NCI-H1105 treated with DMSO at 0.1 percent for 48 hours (cell line): Measurements from ENCODE around the gene UQCRHL.

Experiments
- DNase-seq: peaks from one replicate; lab custom pipeline; 2025; lab: John Stamatoyannopoulos, UW

Gene UQCRHL

DNA sequence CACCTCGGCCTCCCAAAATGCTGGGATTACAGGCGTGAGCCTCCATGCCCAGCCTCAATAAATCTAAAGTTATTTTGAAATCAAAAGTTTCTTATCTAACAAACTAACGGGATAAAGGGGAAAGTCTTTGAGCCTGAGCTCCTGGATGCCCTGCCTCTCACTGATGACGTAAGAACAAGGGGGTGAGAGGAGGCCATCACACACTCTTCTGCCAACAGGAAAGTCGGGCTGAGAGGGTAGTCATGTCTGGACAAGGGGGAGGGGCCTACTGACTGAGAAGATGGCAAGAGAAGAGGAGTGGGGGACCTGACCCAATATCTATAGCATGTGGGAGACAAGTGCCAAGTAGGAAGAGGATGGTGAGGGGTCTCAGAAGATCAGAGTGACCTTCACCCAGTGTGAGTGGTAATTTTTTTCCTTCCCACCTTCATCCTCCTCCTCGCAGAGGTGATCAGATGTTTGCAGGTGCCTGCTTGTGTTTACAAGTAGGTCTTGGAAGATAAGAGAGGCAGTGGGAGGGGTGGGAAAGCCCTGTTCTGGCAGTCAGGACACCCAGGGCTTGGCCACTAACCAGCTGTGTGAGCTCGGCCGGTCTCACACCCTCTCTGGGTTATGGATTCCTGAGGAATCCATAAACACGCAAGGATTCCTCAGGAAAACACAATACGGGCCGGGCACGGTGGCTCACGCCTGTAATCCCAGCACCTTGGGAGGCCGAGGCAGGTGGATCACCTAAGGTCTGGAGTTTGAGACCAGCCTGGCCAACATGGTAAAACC, 9.6 kb downstream of the UQCRHL start:
- DNase-seq: no peak

DNA sequence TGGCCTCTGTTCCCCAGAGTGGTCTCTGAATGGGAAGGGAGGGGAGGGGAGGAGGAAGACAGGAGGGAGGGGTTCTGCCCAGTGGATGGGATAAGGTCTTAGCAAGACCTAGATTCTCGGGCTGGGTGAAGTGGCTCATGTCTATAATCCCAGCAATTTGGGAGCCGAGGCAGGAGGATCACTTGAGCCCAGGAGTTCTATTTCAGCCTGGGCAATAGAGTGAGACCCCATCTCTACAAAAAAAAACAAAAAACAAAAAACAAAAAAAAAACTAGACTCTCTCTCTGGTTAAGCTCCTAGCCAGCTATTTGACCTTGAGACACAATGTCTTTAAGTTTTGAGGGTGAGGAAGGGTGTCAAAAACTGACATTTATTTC, 11.4 kb downstream of the UQCRHL start:
- no peak for DNase-seq

GRCh38 chr1:15788624-15789301, 18.7 kb downstream of the UQCRHL start:
- DNase-seq: no peak

- DNase-seq: no peak
These were observed 20.9 kb downstream of the UQCRHL start for GRCh38 chr1:15786581-15786980.

DNA sequence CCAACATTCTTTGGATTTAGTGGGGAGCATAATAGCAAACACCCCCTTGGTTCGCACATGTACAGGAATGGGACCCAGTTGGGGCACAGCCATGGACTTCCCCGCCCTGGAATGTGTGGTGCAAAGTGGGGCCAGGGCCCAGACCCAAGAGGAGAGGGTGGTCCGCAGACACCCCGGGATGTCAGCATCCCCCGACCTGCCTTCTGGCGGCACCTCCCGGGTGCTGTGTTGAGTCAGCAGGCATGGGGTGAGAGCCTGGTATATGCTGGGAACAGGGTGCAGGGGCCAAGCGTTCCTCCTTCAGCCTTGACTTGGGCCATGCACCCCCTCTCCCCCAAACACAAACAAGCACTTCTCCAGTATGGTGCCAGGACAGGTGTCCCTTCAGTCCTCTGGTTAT, 21.8 kb downstream of the UQCRHL start:
- no peak for DNase-seq

GRCh38 chr1:15777909-15778707, 29.3 kb downstream of the UQCRHL start:
- no peak for DNase-seq

GRCh38 chr1:15775706-15776105, 31.7 kb downstream of the UQCRHL start:
- DNase-seq: no peak

GRCh38 chr1:15771836-15772515, 35.5 kb downstream of the UQCRHL start:
- no peak for DNase-seq

GRCh38 chr1:15770313-15770962, 37.0 kb downstream of the UQCRHL start:
- no peak for DNase-seq

GRCh38 chr1:15768388-15768787, 39.1 kb downstream of the UQCRHL start:
- DNase-seq: no peak

- no peak for DNase-seq
These were observed 39.5 kb downstream of the UQCRHL start for GRCh38 chr1:15767941-15768340.

- no peak for DNase-seq
These were observed 41.8 kb downstream of the UQCRHL start for GRCh38 chr1:15765495-15766194.

- DNase-seq: no peak
These were observed 42.6 kb downstream of the UQCRHL start for GRCh38 chr1:15764890-15765289.

- DNase-seq: no peak
These were observed 43.1 kb downstream of the UQCRHL start for GRCh38 chr1:15764269-15764764.

- DNase-seq: no peak
These were observed 44.9 kb downstream of the UQCRHL start for GRCh38 chr1:15762546-15762945.

- DNase-seq: no peak
These were observed 45.9 kb downstream of the UQCRHL start for GRCh38 chr1:15761366-15762128.

DNA sequence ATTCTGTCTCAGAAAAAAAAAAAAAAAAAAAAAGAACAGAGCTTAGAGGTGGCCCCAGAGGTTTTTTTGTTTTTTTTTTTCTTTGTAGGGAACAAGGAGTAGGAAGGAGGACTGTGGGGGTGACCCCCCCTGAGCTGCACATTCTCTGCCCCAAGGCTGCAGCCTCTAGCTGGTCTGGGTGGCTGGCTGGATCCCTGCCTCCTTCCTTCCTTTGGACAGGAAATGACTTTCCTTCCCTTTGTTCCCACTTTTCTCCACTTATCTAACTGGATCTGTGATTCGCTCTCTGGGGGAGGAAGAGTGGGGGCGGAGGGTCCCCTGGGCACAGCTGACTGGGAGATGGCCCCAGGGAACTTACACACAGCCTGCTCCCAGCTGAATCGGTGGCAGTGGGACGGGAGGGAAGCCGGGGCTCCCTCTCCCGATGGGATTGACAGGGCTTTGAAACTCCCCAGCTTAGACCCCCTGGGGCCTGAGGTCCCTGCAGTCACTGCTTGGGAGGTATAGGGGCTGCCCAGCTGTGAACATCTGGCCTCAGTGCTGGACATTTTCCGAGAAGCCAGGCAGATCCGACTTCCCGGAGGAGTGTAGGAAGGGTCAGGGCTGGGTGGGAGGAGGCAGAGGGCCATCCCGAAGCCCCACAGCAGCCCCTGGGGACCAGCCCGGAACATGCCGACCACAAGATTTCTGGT, 46.8 kb downstream of the UQCRHL start:
- DNase-seq: no peak

DNA sequence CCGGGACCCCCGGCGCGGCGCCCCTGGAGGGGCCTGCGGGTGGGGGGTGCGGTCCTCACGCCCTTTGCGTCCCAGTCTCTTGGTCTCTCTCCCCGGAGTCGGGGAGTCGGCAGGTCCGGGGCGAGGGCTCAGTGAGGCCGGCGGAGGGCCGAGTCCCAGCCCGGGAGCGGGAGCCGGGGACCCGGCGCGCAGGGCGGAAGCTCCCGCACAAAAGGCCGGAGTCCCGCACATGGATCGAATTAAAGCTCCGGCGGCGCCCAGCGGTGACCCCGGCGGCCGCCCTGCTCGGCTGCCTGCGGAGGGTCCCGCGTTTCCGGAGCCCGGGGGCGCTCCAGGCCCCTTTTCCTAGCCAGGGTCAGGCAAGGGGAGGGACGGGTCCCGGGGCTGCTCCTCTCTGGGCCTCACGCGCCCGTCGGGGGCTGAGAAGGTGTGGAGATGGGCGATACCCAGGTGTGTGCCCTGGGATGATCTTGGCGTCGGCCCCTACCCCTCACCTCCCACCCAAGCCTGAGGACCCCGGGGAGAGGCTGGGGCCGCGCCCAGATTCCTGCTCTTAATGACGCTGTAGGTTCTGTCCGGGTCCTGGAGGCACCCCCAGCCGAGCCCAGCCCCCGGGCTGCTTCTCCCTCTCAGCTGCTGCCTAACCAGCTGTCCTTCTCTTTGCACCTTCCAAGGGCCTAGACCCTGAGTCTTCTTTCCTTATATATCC, 48.3 kb downstream of the UQCRHL start:
- no peak for DNase-seq
